K562 (cell line): ENCODE data around the gene FGF1. TPM values are rescaled to one million over a fixed set of nuclear protein-coding genes. Genes with fewer than 3 reads are reported as not detected.

Experiments used
- ATAC-seq: fragments of 200-7000 bp; cut with Tn5 transposase; 3 replicates; pipeline ENCODE4 v1.9.1; 2020; ENCODE audit warnings: moderate library complexity
- BruUV-seq: library from RNA; stranded (reverse); fragments of 400-500 nt; replicated peaks from 2 replicates; lab custom pipeline; 2021; lab: Mats Ljungman, UMichigan
- CTCF ChIA-PET: fragments of 300-600 bp; formaldehyde crosslinking; extraction: SDS; loops from one replicate; lab custom pipeline; 2021; ENCODE audit warnings: low intra/inter-chr PET ratio; lab: Yijun Ruan, JAX
- POLR2A ChIA-PET: fragments of 300-600, 350-650 bp; sonication (Branson Sonifier 250); formaldehyde crosslinking; extraction: SDS; loops from one replicate; lab custom pipeline; 2021; ENCODE audit warnings: antibody characterized with exemption, inconsistent platforms; lab: Yijun Ruan, JAX
- DNase-seq, 4 experiments: peaks; one replicate each; pipeline versions ENCODE4 v3.0.0 to v3.0.0-alpha.2; 2011 to 2018; ENCODE audit warnings: low spot score in 3 of 4, mixed read lengths in 3 of 4; ENCODE audit errors: extremely low read depth in 1 of 4
- FAIRE-seq: peaks from 2 replicates; lab custom pipeline; 2011; peaks lifted over from hg19 to GRCh38; lab: Jason Lieb, UNC
- H2AFZ ChIP-seq: 2 replicates; pipeline ENCODE4 v1.6.0; 2011; ENCODE audit warnings: low read depth, low read length, control low read depth, inconsistent platforms
- H3K27ac ChIP-seq: fragments of 200-600 bp; 3 replicates; pipeline ENCODE4 v1.8.0; 2011; ENCODE audit warnings: low read depth, mild to moderate bottlenecking, control low read depth, inconsistent platforms, low read length, moderate library complexity, mixed read lengths; ENCODE audit errors: extremely low read depth
- H3K27me3 ChIP-seq, 2 experiments: fragments of 300-600 bp in 1 of 2; 2 replicates in 1 of 2; 3 replicates in 1 of 2; pipeline versions ENCODE4 v1.6.0 to v1.8.0; 2011; ENCODE audit warnings: inconsistent platforms in 2 of 2, low read length in 2 of 2, mild to moderate bottlenecking in 1 of 2, mixed read lengths in 1 of 2, moderate library complexity in 1 of 2; ENCODE audit not compliant: control insufficient read depth in 2 of 2, insufficient read depth in 2 of 2
- H3K36me3 ChIP-seq: fragments of 300-600 bp; 3 replicates; pipeline ENCODE4 v1.8.0; 2011; ENCODE audit warnings: mild to moderate bottlenecking, low read length, inconsistent platforms; ENCODE audit not compliant: control insufficient read depth, insufficient read depth
- H3K4me1 ChIP-seq, 2 experiments: fragments of 200-600 bp in 1 of 2; replicated peaks in 1 of 2; 2 replicates in 1 of 2; 3 replicates in 1 of 2; pipeline versions ENCODE4 v1.5.1 to v1.8.0; 2011; ENCODE audit warnings: inconsistent platforms in 2 of 2, low read length in 2 of 2, mild to moderate bottlenecking in 1 of 2, mixed read lengths in 1 of 2, moderate library complexity in 1 of 2; ENCODE audit not compliant: control insufficient read depth in 2 of 2, insufficient read depth in 2 of 2
- H3K4me2 ChIP-seq: 2 replicates; pipeline ENCODE4 v1.6.1; 2011; ENCODE audit warnings: low read length, control low read depth, inconsistent platforms, mixed read lengths; ENCODE audit not compliant: insufficient read depth
- H3K4me3 ChIP-seq: fragments of 200-600 bp; sonication (generic), shearing (Covaris generic); 2 replicates; pipeline ENCODE4 v1.5.1; 2016; ENCODE audit warnings: control low read depth, inconsistent platforms
- H3K79me2 ChIP-seq: fragments of 200-600 bp; 3 replicates; pipeline ENCODE4 v1.8.0; 2011; ENCODE audit warnings: low read length, inconsistent platforms; ENCODE audit not compliant: control insufficient read depth, insufficient read depth
- H3K9ac ChIP-seq, 2 experiments: 2 replicates each; pipeline versions ENCODE4 v1.6.0 to v1.6.1; 2011; ENCODE audit warnings: low read depth in 2 of 2, low read length in 2 of 2, control low read depth in 1 of 2, inconsistent platforms in 1 of 2, mild to moderate bottlenecking in 1 of 2, mixed read lengths in 1 of 2; ENCODE audit not compliant: insufficient read depth in 1 of 2
- H3K9me1 ChIP-seq: one replicate; pipeline ENCODE4 v1.6.0; 2011; ENCODE audit warnings: inconsistent platforms, mild to moderate bottlenecking, low read length, moderate library complexity; ENCODE audit not compliant: control insufficient read depth, insufficient read depth
- H3K9me3 ChIP-seq: replicated peaks from 2 replicates; pipeline ENCODE4 v1.5.1; 2011; ENCODE audit warnings: low read depth, low read length, inconsistent platforms; ENCODE audit not compliant: control insufficient read depth, insufficient read depth
- H4K20me1 ChIP-seq: replicated peaks from 2 replicates; pipeline ENCODE4 v1.6.1; 2011; ENCODE audit warnings: low read length, inconsistent platforms, mixed read lengths; ENCODE audit not compliant: control insufficient read depth, insufficient read depth
- CBX1 ChIP-seq: sonication (generic); IDR thresholded peaks from 2 replicates; pipeline ENCODE4 v1.6.1; 2016; ENCODE audit warnings: antibody characterized with exemption, low read depth, mild to moderate bottlenecking
- HDAC2 ChIP-seq: fragments of 450-650 bp; IDR thresholded peaks from 2 replicates; pipeline ENCODE4 v1.6.1; 2016; ENCODE audit warnings: mild to moderate bottlenecking
- ILK ChIP-seq: fragments of 450-650 bp; IDR thresholded peaks from 2 replicates; pipeline ENCODE4 v1.6.1; 2016; ENCODE audit warnings: missing genetic modification characterization, low read depth, mild to moderate bottlenecking, missing compliant biosample characterization, moderate library complexity, borderline replicate concordance
- IRF2 ChIP-seq: sonication (generic); formaldehyde crosslinking; IDR thresholded peaks from 2 replicates; pipeline ENCODE4 v1.8.1; 2022; ENCODE audit warnings: mild to moderate bottlenecking, missing genetic modification reagents
- PKNOX1 ChIP-seq: fragments of 450-650 bp; IDR thresholded peaks from 2 replicates; pipeline ENCODE4 v1.6.1; 2016
- PTBP1 ChIP-seq: fragments of 200-400 bp; formaldehyde crosslinking; IDR thresholded peaks from 2 replicates; pipeline ENCODE4 v1.6.1; 2017; ENCODE audit warnings: low read depth, low read length
- SMAD1 ChIP-seq: fragments of 150-350 bp; IDR thresholded peaks from 2 replicates; pipeline ENCODE4 v1.6.1; 2014; ENCODE audit warnings: low read length, low read depth; ENCODE audit not compliant: partially characterized antibody
- SMC3 ChIP-seq: conservative IDR thresholded peaks from 2 replicates; pipeline ENCODE4 v1.6.1; 2011; ENCODE audit warnings: low read depth, low read length, improper control_type of control experiment; ENCODE audit not compliant: insufficient read depth
- TEAD1 ChIP-seq, 2 experiments: fragments of 450-650 bp in 1 of 2; sonication (generic) in 1 of 2; formaldehyde crosslinking; IDR thresholded peaks; 2 replicates each; pipeline versions ENCODE4 v1.4.0 to v1.8.0; 2020 to 2022; ENCODE audit warnings: mild to moderate bottlenecking in 2 of 2, missing genetic modification reagents in 1 of 2
- ZBTB43 ChIP-seq: sonication (generic); formaldehyde crosslinking; IDR thresholded peaks from 2 replicates; pipeline ENCODE4 v1.8.0; 2023; ENCODE audit warnings: mild to moderate bottlenecking, missing genetic modification reagents
- WGBS: fragments of 100-300 bp; shearing (Covaris generic); methylation state at CpG from one replicate; pipeline ENCODE4 v1.1.6; 2016; ENCODE audit warnings: low coverage, mixed read lengths; ENCODE audit not compliant: insufficient coverage; ENCODE audit errors: missing lambda C conversion rate; 5-methylcytosine and 5-hydroxymethylcytosine counted together
- in situ Hi-C: fragments of 300-500 bp; cut with MboI; formaldehyde crosslinking; loops from 4 replicates; pipeline ENCODE4 v1.15.0; 2018; ENCODE audit warnings: inconsistent platforms, mixed read lengths
- intact Hi-C: fragments of 100-400 bp; cut with micrococcal nuclease; formaldehyde crosslinking; loops from 2 replicates; pipeline ENCODE4 v1.14.2; 2022
- polyA plus RNA-seq, 8 experiments: library from polyadenylated mRNA; depleted of rRNA in 4 of 8; stranded (reverse) in 5 of 8; unstranded in 3 of 8; fragments of >200 nt; fragmentation: Nextera tagmentation in 2 of 8; fragmentation: Illumina TruSeq in 1 of 8; extraction: Ambion mirVana in 2 of 8; extraction: Trizol in 1 of 8; gene quantifications; 2 replicates each; pipeline versions ENCODE4 v1.2.1 to v1.2.3, GENCODE V29; 2011 to 2014; ENCODE audit warnings: inconsistent platforms in 1 of 8, missing spikeins in 1 of 8
- total RNA-seq, 7 experiments: library from RNA; depleted of rRNA in 6 of 7; stranded (reverse); fragments of >200 nt in 6 of 7; fragmentation: Illumina TruSeq in 2 of 7; extraction: Trizol in 2 of 7; gene quantifications; 2 replicates each; pipeline versions ENCODE4 v1.2.1 to v1.2.3, GENCODE V29; 2011 to 2021; ENCODE audit warnings: low replicate concordance in 1 of 7
- TF ChIP-seq, protein P1 (sequence below): fragments of 450-650 bp; formaldehyde crosslinking; IDR thresholded peaks from 2 replicates; pipeline ENCODE4 v1.4.0; 2022; ENCODE audit warnings: missing genetic modification characterization
- TF ChIP-seq, protein P2 (sequence below): fragments of 150-350 bp; conservative IDR thresholded peaks from 2 replicates; pipeline ENCODE4 v1.6.1; 2014; ENCODE audit warnings: low read length

FGF1 gene
- total and polyA plus RNA-seq, 9 of the 15 experiments (the other 6 are each of a cell fraction or from before 2014, with no cell fraction given), result not detected

- CTCF ChIA-PET, result interaction anchor here (0.6 to 2.7 kb wide), 10 partner anchors 8 to 1874 kb away, joined by 3 to 25 read pairs (median 3); no protein-coding TSS in a partner anchor
- in situ Hi-C loops, result no loop called here
- FAIRE-seq, result peak; percentile 83
- TF ChIP-seq ZBTB43 (no peak), CBX1 (0 out of 2 replicates have a peak, but pooled peaks have one; percentile 30), SMC3 (peak; percentile 66; the same call in 1 of the 2 replicates), TEAD1 (CRISPR knock-in tag; IDR thresholded peaks at IDR 0.05) (peak; percentile 53 to 94; a peak in 3 of 4 replicates), ILK (no peak), SMAD1 (no peak), PKNOX1 (peak; percentile 85), HDAC2 (peak; percentile 58), PTBP1 (no peak), IRF2 (CRISPR knock-in tag) (no peak)
- TF ChIP-seq, protein P1, sequence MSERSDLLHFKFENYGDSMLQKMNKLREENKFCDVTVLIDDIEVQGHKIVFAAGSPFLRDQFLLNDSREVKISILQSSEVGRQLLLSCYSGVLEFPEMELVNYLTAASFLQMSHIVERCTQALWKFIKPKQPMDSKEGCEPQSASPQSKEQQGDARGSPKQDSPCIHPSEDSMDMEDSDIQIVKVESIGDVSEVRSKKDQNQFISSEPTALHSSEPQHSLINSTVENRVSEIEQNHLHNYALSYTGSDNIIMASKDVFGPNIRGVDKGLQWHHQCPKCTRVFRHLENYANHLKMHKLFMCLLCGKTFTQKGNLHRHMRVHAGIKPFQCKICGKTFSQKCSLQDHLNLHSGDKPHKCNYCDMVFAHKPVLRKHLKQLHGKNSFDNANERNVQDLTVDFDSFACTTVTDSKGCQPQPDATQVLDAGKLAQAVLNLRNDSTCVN, result no peak
- TF ChIP-seq, protein P2, sequence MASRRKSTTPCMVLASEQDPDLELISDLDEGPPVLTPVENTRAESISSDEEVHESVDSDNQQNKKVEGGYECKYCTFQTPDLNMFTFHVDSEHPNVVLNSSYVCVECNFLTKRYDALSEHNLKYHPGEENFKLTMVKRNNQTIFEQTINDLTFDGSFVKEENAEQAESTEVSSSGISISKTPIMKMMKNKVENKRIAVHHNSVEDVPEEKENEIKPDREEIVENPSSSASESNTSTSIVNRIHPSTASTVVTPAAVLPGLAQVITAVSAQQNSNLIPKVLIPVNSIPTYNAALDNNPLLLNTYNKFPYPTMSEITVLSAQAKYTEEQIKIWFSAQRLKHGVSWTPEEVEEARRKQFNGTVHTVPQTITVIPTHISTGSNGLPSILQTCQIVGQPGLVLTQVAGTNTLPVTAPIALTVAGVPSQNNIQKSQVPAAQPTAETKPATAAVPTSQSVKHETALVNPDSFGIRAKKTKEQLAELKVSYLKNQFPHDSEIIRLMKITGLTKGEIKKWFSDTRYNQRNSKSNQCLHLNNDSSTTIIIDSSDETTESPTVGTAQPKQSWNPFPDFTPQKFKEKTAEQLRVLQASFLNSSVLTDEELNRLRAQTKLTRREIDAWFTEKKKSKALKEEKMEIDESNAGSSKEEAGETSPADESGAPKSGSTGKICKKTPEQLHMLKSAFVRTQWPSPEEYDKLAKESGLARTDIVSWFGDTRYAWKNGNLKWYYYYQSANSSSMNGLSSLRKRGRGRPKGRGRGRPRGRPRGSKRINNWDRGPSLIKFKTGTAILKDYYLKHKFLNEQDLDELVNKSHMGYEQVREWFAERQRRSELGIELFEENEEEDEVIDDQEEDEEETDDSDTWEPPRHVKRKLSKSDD, result no peak
Measured at GRCh38 chr5:142713121-142713706, 27.3 kb upstream of the FGF1 start.

More at GRCh38 chr5:142713121-142713706, 27.3 kb upstream of the FGF1 start:
- DNase-seq, result peak; percentile 78 to 87 (median 86)
- WGBS, result under 1% methylated on average over 29 of the region's 29 CpGs
- no peak overlapping the region; the same call in 2 of the 3 replicates for H3K27ac ChIP-seq
- POLR2A ChIA-PET, result interaction anchor here (0.5 to 1.0 kb wide), 2 partner anchors 176 to 937 kb away, joined by 3 to 5 read pairs; no protein-coding TSS in a partner anchor
- H3K79me2 ChIP-seq, result no peaks in the 10 kb centered on the region
- H3K27me3 ChIP-seq, result peaks cover 3 to 10% of the 10 kb centered on the region in 2 experiments; a peak in 3 of 5 replicates
- H3K9me1 ChIP-seq, result no peaks in the 10 kb centered on the region
- no TSS peak for BruUV-seq
- intact Hi-C loops, result loop anchor here (1.0 to 2.0 kb wide), 2 partner anchors 167 to 176 kb away; no protein-coding TSS in a partner anchor
- peak overlapping the region; percentile 48 for H3K4me3 ChIP-seq
- ATAC-seq, result peak; percentile 99
- peak overlapping the region; percentile 76 for H3K4me2 ChIP-seq
- H4K20me1 ChIP-seq, result no peaks in the 10 kb centered on the region
- no peaks in the 10 kb centered on the region for H3K36me3 ChIP-seq
- H3K9me3 ChIP-seq, result no peaks in the 10 kb centered on the region
- H3K4me1 ChIP-seq, result peaks cover 0 to 4% of the 10 kb centered on the region in 2 experiments; a peak in 2 of 5 replicates
- H3K9ac ChIP-seq, result peak overlapping the region; percentile 62 to 93
- H2AFZ ChIP-seq, result peak overlapping the region; percentile 94
